ENCODE measurements around the gene PVR. TPM values are rescaled to one million over a fixed set of nuclear protein-coding genes. Genes with fewer than 3 reads are reported as not detected.

Gene PVR
- total RNA-seq, 1 experiment from 2014 or later = 15.0 TPM

DNA sequence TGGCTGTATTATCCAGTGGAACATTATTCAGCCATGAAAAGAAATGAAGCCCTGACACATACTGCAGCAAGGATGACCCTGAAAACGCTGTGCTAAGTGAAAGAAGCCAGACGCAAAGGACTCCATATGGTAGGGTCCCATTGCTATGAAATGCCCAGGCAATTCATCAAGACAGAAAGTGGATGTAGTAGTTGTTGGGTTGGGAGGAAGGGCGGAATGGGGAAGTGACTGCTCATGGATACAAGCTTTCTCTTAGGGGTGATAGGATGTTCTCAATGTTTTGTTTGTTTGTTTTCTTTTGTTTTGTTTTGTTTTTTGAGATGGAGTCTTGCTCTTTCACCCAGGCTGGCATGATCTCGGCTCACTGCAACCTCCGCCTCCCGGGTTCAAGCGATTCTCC, 44.2 kb downstream of the PVR start (continued):
- TF ChIP-seq, protein P1, sequence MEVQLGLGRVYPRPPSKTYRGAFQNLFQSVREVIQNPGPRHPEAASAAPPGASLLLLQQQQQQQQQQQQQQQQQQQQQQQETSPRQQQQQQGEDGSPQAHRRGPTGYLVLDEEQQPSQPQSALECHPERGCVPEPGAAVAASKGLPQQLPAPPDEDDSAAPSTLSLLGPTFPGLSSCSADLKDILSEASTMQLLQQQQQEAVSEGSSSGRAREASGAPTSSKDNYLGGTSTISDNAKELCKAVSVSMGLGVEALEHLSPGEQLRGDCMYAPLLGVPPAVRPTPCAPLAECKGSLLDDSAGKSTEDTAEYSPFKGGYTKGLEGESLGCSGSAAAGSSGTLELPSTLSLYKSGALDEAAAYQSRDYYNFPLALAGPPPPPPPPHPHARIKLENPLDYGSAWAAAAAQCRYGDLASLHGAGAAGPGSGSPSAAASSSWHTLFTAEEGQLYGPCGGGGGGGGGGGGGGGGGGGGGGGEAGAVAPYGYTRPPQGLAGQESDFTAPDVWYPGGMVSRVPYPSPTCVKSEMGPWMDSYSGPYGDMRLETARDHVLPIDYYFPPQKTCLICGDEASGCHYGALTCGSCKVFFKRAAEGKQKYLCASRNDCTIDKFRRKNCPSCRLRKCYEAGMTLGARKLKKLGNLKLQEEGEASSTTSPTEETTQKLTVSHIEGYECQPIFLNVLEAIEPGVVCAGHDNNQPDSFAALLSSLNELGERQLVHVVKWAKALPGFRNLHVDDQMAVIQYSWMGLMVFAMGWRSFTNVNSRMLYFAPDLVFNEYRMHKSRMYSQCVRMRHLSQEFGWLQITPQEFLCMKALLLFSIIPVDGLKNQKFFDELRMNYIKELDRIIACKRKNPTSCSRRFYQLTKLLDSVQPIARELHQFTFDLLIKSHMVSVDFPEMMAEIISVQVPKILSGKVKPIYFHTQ (CRISPR knock-in tag; IDR thresholded peaks at IDR 0.05) = no peak
- no peak for TF ChIP-seq ZNF219 (CRISPR knock-in tag; IDR thresholded peaks at IDR 0.05; ENCODE audit: borderline replicate concordance)

DNA sequence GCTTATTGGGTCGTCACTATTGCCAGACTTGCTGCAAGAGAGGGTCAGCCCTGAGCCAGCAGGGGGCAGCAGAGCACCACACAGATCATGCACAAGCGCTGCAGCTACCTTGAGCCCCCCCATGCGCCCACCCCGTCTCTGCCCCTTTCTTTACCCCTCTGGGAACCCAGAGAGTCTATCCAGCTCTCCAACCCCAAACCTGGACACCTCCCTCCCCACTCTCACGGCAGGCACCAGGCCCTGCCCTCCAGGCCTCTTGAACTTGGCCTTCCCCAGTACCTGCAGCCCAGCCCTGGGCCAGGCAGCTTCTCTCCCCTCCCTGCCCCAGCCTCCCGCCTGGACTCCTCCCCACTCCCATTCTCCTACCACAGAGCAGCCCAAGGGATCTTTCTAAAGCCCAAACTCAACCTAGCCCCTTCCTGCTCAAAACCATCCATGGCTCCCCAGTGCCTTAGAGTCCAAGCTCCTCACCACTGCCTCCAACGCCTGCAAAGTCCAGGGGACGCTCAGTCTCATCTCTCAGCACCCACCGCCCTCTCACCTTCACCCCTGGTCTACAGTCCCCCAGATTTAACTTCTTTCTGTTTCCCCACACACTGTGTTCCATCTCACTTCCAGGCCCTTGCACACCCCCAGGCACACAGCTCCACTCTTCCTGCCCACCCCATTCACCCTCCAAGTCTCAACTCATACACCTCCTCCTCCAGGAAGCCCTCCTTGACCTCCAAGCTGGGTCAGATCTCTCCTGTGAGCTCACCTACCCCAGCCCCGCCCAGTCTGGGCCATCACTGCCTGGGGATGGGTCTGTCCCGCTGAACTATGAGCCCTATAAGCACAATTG, 45.8 kb downstream of the PVR start:
- no peaks in the 10 kb centered on the region for H3K27me3 Mint-ChIP-seq (ENCODE audit: low read depth)
- no peaks in the 10 kb centered on the region for H3K9me3 Mint-ChIP-seq
- H3K4me3 Mint-ChIP-seq = peak overlapping the region; percentile 11; the same call in 1 of the 2 replicates
- H3K27ac Mint-ChIP-seq = no peak overlapping the region
- peaks cover 22% of the 10 kb centered on the region for H3K4me1 Mint-ChIP-seq
- ChIA-PET POLR2A (interaction anchor here (0.6 kb wide), 1 partner anchor 155 kb away, joined by 4 read pairs; no protein-coding TSS in a partner anchor), CTCF (interaction anchor here (0.6 to 5.8 kb wide), 43 partner anchors 10 to 349 kb away, joined by 3 to 128 read pairs (median 4); partner anchors contain the start of genes BCL3, CBLC, NECTIN2 and TOMM40)
- TF ChIP-seq ZNF317 (CRISPR knock-in tag; IDR thresholded peaks at IDR 0.05; ENCODE audit: borderline replicate concordance, low read depth) (no peak), RELA (CRISPR knock-in tag; IDR thresholded peaks at IDR 0.05; ENCODE audit: borderline replicate concordance) (no peak), PRRX2 (CRISPR knock-in tag; IDR thresholded peaks at IDR 0.05) (no peak), TEAD1 (CRISPR knock-in tag; IDR thresholded peaks at IDR 0.05) (no peak)
- TF ChIP-seq, protein P2, sequence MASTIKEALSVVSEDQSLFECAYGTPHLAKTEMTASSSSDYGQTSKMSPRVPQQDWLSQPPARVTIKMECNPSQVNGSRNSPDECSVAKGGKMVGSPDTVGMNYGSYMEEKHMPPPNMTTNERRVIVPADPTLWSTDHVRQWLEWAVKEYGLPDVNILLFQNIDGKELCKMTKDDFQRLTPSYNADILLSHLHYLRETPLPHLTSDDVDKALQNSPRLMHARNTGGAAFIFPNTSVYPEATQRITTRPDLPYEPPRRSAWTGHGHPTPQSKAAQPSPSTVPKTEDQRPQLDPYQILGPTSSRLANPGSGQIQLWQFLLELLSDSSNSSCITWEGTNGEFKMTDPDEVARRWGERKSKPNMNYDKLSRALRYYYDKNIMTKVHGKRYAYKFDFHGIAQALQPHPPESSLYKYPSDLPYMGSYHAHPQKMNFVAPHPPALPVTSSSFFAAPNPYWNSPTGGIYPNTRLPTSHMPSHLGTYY (CRISPR knock-in tag; IDR thresholded peaks at IDR 0.05) = no peak
- TF ChIP-seq, protein P3, sequence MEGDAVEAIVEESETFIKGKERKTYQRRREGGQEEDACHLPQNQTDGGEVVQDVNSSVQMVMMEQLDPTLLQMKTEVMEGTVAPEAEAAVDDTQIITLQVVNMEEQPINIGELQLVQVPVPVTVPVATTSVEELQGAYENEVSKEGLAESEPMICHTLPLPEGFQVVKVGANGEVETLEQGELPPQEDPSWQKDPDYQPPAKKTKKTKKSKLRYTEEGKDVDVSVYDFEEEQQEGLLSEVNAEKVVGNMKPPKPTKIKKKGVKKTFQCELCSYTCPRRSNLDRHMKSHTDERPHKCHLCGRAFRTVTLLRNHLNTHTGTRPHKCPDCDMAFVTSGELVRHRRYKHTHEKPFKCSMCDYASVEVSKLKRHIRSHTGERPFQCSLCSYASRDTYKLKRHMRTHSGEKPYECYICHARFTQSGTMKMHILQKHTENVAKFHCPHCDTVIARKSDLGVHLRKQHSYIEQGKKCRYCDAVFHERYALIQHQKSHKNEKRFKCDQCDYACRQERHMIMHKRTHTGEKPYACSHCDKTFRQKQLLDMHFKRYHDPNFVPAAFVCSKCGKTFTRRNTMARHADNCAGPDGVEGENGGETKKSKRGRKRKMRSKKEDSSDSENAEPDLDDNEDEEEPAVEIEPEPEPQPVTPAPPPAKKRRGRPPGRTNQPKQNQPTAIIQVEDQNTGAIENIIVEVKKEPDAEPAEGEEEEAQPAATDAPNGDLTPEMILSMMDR (IDR thresholded peaks at IDR 0.05) = peak; percentile 97
- ATAC-seq = peak; percentile 84
- DNase-seq (ENCODE audit: low spot score) = peak; percentile 94
- no peaks in the 10 kb centered on the region for H3K36me3 Mint-ChIP-seq

DNA sequence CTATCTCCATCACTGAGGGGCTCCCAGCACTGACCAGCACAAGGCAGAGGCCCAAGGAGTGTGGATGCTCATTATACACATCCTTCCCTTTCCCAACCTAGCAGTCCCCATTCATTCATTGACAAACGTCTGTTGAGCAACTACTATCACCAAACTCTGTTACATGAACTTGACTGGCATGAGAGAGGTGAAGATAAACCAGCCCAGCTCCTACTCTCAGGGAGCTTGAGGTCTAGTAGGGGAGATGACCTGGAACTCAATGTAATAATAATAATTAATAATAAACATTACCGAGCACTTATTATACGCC, 46.4 kb downstream of the PVR start:
- H3K4me3 Mint-ChIP-seq = no peak overlapping the region
- TF ChIP-seq, protein P4, sequence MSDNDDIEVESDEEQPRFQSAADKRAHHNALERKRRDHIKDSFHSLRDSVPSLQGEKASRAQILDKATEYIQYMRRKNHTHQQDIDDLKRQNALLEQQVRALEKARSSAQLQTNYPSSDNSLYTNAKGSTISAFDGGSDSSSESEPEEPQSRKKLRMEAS (CRISPR knock-in tag; IDR thresholded peaks at IDR 0.05) = no peak
- TF ChIP-seq, protein P5, sequence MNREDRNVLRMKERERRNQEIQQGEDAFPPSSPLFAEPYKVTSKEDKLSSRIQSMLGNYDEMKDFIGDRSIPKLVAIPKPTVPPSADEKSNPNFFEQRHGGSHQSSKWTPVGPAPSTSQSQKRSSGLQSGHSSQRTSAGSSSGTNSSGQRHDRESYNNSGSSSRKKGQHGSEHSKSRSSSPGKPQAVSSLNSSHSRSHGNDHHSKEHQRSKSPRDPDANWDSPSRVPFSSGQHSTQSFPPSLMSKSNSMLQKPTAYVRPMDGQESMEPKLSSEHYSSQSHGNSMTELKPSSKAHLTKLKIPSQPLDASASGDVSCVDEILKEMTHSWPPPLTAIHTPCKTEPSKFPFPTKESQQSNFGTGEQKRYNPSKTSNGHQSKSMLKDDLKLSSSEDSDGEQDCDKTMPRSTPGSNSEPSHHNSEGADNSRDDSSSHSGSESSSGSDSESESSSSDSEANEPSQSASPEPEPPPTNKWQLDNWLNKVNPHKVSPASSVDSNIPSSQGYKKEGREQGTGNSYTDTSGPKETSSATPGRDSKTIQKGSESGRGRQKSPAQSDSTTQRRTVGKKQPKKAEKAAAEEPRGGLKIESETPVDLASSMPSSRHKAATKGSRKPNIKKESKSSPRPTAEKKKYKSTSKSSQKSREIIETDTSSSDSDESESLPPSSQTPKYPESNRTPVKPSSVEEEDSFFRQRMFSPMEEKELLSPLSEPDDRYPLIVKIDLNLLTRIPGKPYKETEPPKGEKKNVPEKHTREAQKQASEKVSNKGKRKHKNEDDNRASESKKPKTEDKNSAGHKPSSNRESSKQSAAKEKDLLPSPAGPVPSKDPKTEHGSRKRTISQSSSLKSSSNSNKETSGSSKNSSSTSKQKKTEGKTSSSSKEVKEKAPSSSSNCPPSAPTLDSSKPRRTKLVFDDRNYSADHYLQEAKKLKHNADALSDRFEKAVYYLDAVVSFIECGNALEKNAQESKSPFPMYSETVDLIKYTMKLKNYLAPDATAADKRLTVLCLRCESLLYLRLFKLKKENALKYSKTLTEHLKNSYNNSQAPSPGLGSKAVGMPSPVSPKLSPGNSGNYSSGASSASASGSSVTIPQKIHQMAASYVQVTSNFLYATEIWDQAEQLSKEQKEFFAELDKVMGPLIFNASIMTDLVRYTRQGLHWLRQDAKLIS (CRISPR knock-in tag; IDR thresholded peaks at IDR 0.05; ENCODE audit: borderline replicate concordance) = no peak
- no peak for TF ChIP-seq PRRX2 (CRISPR knock-in tag; IDR thresholded peaks at IDR 0.05)
- TF ChIP-seq NR2C2 (CRISPR knock-in tag; IDR thresholded peaks at IDR 0.05) = no peak
- no peak overlapping the region for H3K27ac Mint-ChIP-seq
- peaks cover 19% of the 10 kb centered on the region for H3K4me1 Mint-ChIP-seq
- CTCF ChIA-PET = interaction anchor here (0.8 to 5.8 kb wide), 24 partner anchors 10 to 213 kb away, joined by 3 to 128 read pairs (median 6); partner anchors contain the start of gene NECTIN2
- H3K36me3 Mint-ChIP-seq = no peaks in the 10 kb centered on the region
- no peaks in the 10 kb centered on the region for H3K27me3 Mint-ChIP-seq (ENCODE audit: low read depth)
- ATAC-seq = no peak
- DNase-seq (ENCODE audit: low spot score) = no peak
- no peaks in the 10 kb centered on the region for H3K9me3 Mint-ChIP-seq
- POLR2A ChIA-PET = no interaction called here
